ENCODE measurements around the gene ZNF148.

- TF ChIP-seq STAT6 (CRISPR knock-in tag; conservative IDR thresholded peaks at IDR 0.05; ENCODE audit: low read depth) (no peak), E2F1 (CRISPR knock-in tag; IDR thresholded peaks at IDR 0.05) (no peak), CREB1 (CRISPR knock-in tag; IDR thresholded peaks at IDR 0.05) (no peak), ZBTB21 (CRISPR knock-in tag; IDR thresholded peaks at IDR 0.05; ENCODE audit: borderline replicate concordance) (no peak), JUN (CRISPR knock-in tag; IDR thresholded peaks at IDR 0.05) (no peak), CTCF (IDR thresholded peaks at IDR 0.05) (no peak), TEAD1 (CRISPR knock-in tag; IDR thresholded peaks at IDR 0.05) (no peak), PREB (CRISPR knock-in tag; IDR thresholded peaks at IDR 0.05; ENCODE audit: borderline replicate concordance) (no peak), CREM (CRISPR knock-in tag; IDR thresholded peaks at IDR 0.05) (no peak), SP1 (CRISPR knock-in tag; conservative IDR thresholded peaks at IDR 0.05) (no peak), TCF7 (CRISPR knock-in tag; IDR thresholded peaks at IDR 0.05; ENCODE audit: low read depth) (no peak)
Measured at GRCh38 chr3:125203731-125204130, 171.4 kb downstream of the ZNF148 start.
